ENCODE data around the gene UCN.

DNA sequence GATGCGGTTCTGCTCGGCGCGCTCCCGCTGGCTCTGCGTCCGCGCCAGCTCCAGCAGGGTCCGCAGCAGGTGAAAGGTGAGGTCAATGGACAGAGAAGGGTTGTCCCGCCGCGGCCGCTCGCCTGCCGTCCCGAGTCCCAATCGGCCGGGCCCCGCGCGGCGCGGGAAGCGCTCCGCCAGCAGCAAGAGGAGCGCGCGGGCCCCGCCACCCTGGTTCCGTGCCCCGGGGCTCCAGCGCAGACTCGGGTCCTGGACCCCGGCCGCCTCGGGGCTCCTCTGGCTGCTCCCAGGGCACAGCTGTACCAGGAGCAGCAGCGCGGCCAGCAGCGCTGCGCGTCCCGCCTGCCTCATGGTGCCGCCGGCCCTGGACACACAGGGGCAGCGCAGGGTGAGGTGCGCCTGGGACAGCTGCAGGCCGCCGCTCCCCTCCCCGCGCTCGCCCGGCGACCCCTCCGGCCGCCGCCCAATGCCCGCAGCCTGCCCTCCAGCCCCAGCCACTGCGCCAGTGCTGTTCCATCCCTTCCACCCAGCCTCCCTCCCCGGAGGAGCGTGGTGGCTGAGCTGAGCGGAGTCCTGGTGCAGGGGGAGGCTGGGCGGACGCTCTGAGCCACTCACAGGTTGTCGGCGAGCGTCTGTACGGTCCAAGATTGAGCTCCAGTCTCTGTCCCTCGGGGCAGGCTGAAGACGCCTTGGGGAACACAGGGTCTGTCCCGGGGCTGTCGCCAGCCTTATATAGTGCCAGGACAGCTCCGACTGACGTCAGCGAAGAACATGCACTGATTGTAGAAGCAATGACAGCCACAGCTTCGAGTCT, 493 bp downstream of the UCN start:
- TF ChIP-seq, protein P1, sequence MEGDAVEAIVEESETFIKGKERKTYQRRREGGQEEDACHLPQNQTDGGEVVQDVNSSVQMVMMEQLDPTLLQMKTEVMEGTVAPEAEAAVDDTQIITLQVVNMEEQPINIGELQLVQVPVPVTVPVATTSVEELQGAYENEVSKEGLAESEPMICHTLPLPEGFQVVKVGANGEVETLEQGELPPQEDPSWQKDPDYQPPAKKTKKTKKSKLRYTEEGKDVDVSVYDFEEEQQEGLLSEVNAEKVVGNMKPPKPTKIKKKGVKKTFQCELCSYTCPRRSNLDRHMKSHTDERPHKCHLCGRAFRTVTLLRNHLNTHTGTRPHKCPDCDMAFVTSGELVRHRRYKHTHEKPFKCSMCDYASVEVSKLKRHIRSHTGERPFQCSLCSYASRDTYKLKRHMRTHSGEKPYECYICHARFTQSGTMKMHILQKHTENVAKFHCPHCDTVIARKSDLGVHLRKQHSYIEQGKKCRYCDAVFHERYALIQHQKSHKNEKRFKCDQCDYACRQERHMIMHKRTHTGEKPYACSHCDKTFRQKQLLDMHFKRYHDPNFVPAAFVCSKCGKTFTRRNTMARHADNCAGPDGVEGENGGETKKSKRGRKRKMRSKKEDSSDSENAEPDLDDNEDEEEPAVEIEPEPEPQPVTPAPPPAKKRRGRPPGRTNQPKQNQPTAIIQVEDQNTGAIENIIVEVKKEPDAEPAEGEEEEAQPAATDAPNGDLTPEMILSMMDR (IDR thresholded peaks at IDR 0.05): no peak
- no peak for TF ChIP-seq EZH2 (IDR thresholded peaks at IDR 0.05; ENCODE audit: borderline replicate concordance, insufficient read depth, low read depth, low read length, poor library complexity, severe bottlenecking)
